ENCODE data around the gene MMP25. TPM values are rescaled to one million over a fixed set of nuclear protein-coding genes. Genes with fewer than 3 reads are reported as not detected.

MMP25 gene
- total RNA-seq, 1 donor = under 0.01 TPM

- H4K20me1 ChIP-seq (ENCODE audit: insufficient read depth, low read length) = no peaks in the 10 kb centered on the region
- no peak for TF ChIP-seq CTCF (IDR thresholded peaks at IDR 0.05; ENCODE audit: extremely low read depth, low read depth, low read length)
- no peak overlapping the region for H3K4me3 ChIP-seq (ENCODE audit: insufficient read depth, low read length)
- peaks cover 14% of the 10 kb centered on the region for H3K27me3 ChIP-seq (ENCODE audit: insufficient read depth, low read length)
- no peak overlapping the region for H3K4me2 ChIP-seq (ENCODE audit: insufficient read depth, low read length)
- H3K4me1 ChIP-seq (ENCODE audit: insufficient read depth, low read length) = no peaks in the 10 kb centered on the region
- no peak overlapping the region for H3K27ac ChIP-seq (ENCODE audit: low read depth, low read length)
- H3K79me2 ChIP-seq (ENCODE audit: insufficient read depth, low read length) = no peaks in the 10 kb centered on the region
- no peaks in the 10 kb centered on the region for H3K36me3 ChIP-seq (ENCODE audit: insufficient read depth, low read length)
- DNase-seq (ENCODE audit: insufficient read length, low spot score, missing footprints) = peak; percentile 76
- no peaks in the 10 kb centered on the region for H3K9me3 ChIP-seq (ENCODE audit: low read depth, low read length)
- no peak overlapping the region for H2AFZ ChIP-seq (ENCODE audit: low read length)
Measured at GRCh38 chr16:3085868-3086595, 39.7 kb downstream of the MMP25 start.

GRCh38 chr16:3086596-3087242 is 40.4 kb downstream of the MMP25 start:
- Histone ChIP-seq H2AFZ (ENCODE audit: low read length) (no peak overlapping the region), H3K4me2 (ENCODE audit: insufficient read depth, low read length) (no peak overlapping the region), H3K27me3 (ENCODE audit: insufficient read depth, low read length) (peaks cover 12% of the 10 kb centered on the region), H3K36me3 (ENCODE audit: insufficient read depth, low read length) (no peaks in the 10 kb centered on the region), H3K9me3 (ENCODE audit: low read depth, low read length) (no peaks in the 10 kb centered on the region), H3K27ac (ENCODE audit: low read depth, low read length) (no peak overlapping the region), H3K4me3 (ENCODE audit: insufficient read depth, low read length) (no peak overlapping the region), H4K20me1 (ENCODE audit: insufficient read depth, low read length) (no peaks in the 10 kb centered on the region), H3K4me1 (ENCODE audit: insufficient read depth, low read length) (no peaks in the 10 kb centered on the region), H3K79me2 (ENCODE audit: insufficient read depth, low read length) (no peaks in the 10 kb centered on the region)
- no peak for TF ChIP-seq CTCF (IDR thresholded peaks at IDR 0.05; ENCODE audit: extremely low read depth, low read depth, low read length)
- no peak for DNase-seq (ENCODE audit: insufficient read length, low spot score, missing footprints)

GRCh38 chr16:3087243-3088235 is 41.2 kb downstream of the MMP25 start:
- Histone ChIP-seq H3K4me3 (ENCODE audit: insufficient read depth, low read length) (no peak overlapping the region), H3K79me2 (ENCODE audit: insufficient read depth, low read length) (no peaks in the 10 kb centered on the region), H3K27ac (ENCODE audit: low read depth, low read length) (no peak overlapping the region), H3K4me1 (ENCODE audit: insufficient read depth, low read length) (no peaks in the 10 kb centered on the region), H3K27me3 (ENCODE audit: insufficient read depth, low read length) (peaks cover 12% of the 10 kb centered on the region), H2AFZ (ENCODE audit: low read length) (no peak overlapping the region), H3K4me2 (ENCODE audit: insufficient read depth, low read length) (no peak overlapping the region), H4K20me1 (ENCODE audit: insufficient read depth, low read length) (no peaks in the 10 kb centered on the region), H3K9me3 (ENCODE audit: low read depth, low read length) (no peaks in the 10 kb centered on the region), H3K36me3 (ENCODE audit: insufficient read depth, low read length) (no peaks in the 10 kb centered on the region)
- DNase-seq (ENCODE audit: insufficient read length, low spot score, missing footprints) = no peak
- peak; percentile 27 for TF ChIP-seq CTCF (IDR thresholded peaks at IDR 0.05; ENCODE audit: extremely low read depth, low read depth, low read length)
